GM21390 (cell line): ENCODE measurements around the gene HAAO.

Source experiments
- ATAC-seq: cut with Tn5 transposase; IDR thresholded peaks from one replicate; pipeline ENCODE4 v1.9.1; 2021; ENCODE audit not compliant: unreplicated experiment

Gene HAAO

DNA sequence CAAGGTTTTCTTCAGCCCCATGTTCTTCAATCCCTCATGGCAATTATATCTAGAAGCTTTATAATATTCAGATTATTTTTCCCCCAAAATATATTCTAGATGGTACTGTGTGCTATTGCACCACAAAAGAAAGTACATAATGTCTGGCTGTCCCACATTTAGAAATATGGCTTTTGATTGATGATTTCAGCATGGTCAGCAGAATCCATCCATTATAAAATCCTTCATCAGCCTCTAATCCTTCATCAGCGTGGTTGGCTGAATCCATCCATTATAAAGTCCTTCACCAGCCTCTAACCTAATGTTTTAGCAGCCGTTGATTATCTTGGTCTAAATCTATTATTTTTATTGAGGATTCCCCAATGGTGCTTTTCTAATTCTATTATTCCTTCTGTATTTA, 23.3 kb upstream of the HAAO start:
- ATAC-seq, result no peak

DNA sequence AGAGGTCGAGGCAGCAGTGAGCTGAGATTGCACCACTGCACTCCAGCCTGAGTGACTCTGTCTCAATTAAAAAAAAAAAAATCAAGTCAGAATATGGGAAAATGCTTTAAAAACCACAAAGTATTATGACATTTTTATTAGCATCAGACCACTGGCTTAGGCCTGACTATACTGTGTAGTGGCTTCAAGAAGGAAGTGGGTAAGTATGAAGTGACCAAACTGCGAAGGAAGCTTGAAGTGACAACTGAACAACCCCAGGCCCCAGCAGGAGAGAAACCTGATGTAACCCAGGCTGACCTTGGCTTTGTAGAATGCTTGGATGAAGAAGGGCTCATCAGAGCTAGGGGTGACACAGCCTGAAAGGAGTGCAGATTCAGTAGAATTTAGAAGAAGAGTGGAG, 21.4 kb upstream of the HAAO start:
- no peak for ATAC-seq

DNA sequence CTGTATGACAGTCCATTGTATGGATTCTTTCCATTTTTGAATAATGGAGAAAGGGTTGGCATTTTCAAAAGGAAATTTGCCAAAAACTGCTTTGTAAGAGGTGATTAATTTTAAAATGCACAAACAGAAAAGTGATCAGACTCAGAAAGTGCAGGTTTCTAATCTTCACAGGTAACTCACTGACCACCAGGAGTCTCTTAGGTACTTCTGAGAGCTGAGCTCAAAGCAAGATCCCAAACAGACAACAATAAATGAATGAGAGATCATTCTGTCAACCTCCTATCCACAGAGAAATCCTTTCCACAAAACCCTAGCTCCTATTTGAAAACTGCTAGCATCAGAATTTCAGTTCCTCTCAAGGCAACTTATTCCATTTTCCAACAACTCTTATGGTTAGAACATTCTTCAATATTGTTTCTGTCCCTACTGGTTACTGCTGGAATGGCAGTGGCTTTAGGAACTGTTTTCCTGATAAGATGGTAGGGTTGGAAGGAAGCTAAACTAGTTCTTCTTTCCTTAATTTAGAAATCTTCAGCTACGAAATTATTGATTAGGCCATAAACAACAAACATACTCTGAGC, 20.6 kb upstream of the HAAO start:
- no peak for ATAC-seq

DNA sequence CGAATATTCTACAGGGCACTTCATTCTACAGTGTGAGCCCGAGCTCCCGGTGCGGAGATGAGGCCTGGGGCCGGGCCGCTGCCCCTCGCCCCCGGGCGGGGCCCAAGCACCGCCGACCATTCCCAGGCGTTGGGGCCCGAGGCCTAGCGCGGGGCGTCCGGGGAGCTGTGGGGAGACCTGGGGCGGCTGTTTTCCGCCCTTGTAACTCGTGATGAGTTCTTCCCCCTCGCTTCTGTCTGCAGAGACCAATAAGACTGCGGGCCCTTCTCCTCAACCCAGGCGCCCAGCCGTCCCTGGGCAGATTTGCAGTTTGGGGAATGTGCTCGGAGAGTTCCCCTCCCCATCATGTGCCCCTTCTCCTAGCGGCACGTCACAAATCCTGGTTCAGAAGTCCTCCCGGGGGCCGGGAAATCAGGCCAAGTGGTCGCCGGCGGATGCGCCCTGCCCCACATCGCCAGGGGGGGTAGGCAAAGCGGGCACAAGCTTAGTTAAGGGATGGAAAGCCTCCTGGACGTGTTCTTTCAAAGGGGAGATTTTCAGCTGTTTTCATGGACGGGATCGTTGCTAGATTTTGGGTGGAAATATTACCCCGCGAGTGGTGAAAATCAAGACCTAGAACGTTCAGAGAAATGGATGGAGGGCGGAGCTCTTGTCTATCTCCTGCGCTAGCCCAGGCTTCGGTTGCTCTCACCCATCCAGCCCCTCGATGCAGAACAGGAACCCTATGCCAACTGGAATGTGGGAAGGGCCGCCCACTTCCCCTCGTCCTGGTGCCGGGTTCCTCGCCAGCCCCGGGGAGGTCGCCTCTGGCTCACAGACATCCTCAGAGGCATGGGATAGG, 18.8 kb upstream of the HAAO start:
- ATAC-seq, result peak; percentile 2

DNA sequence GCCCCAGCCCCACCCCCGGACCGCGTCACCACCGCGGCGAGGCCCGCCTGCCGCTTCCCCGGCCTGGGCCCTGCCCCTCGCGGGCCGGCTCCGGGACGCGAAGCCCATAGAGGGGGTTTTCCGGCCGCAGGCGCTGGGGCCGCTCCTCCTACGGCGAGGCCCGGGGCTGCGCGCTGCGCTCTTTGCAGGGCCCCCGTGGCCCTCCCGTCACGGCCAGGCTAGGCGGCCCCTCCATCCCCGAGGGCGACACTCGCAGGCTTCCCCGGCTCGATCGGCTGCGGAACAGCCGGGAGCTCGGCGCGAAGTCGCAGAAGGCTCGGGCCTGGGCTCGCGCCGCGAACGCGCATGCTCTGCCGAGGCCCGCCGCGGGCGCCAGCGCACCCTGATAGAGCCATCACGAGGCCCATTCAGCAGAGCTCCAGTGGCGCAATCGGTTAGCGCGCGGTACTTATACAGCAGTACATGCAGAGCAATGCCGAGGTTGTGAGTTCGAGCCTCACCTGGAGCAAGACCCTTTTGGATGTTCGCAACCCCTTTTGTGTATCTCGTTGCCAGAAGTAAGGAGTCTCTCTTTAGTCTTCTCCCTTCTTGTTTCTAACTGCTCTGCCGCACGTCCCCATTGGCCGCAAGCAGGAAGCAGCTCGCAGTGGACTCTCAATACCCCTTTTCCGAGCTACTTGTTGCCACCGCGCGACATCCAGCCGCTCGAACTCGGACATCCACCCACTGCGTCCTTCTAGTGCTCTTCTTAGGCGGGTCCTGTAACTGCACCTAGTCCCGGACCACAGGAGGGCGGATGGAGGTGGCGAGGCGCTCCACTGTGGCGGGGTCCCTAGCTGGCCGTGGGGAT, 18.0 kb upstream of the HAAO start:
- peak; percentile 69 for ATAC-seq

DNA sequence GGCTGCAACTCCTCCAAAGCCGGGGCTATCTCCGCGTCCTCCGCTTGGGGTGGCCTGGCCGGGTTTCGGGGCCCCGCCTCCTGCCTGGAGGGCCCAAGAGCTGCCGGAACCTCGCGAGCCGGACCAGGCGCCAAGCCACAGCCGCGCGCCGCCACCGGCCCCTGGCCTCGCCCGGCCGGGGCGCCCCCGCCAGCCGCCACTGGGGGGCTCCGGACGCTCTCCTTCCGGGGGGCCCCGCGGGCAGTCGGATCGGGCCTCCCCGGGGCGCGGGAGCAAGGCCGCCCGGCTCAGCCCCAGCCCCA, 17.4 kb upstream of the HAAO start:
- ATAC-seq, result no peak

DNA sequence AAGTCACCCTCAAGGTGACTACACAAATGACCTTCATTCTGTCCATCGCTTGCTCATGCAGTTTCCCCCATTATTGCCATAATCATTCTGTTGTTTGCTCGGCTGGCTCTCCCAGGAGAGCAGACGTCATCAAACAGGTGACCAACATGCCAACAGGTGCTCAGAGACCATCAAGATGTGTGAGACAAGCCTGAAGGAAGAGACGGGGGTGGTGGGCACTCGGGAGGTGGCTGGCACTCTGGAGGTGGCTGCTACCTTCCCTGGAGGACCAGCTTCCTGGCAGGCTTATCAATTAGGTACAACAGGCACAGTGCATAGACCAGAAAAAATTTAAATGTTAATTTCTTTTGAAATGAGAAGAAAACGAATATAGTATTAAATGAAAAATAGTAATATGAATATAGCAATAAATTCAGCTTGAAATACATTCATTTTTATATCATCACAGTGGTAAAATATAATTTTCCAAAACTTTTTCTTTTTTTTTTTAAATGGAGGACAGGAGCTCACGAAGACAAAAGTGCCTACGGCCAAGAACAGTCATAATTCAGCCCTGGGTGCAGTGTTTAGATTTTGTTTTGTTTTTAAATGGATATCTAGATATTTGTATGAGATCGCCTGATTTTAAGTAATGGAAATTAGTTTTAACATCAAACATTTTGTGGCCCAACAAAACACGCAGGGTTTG, 16.9 kb upstream of the HAAO start:
- no peak for ATAC-seq

DNA sequence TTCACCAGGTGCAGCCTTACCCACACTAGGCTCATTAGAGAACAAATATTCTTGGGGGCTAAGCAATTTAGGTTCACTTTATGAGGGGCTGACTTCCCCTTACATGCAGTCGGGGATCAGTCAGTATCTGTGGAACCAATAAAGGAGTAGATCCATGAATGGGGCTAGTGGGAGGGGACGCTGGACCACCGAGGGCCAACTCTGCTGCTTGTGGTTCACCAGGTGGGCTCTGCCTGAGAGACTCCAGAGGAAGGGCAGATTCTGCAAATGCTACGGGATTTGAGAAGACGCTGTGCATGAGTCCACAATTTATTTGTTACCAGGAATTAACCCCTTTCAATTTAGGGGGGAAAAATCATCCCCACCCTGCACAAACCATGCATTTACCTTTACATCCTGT, 15.9 kb upstream of the HAAO start:
- ATAC-seq, result no peak

DNA sequence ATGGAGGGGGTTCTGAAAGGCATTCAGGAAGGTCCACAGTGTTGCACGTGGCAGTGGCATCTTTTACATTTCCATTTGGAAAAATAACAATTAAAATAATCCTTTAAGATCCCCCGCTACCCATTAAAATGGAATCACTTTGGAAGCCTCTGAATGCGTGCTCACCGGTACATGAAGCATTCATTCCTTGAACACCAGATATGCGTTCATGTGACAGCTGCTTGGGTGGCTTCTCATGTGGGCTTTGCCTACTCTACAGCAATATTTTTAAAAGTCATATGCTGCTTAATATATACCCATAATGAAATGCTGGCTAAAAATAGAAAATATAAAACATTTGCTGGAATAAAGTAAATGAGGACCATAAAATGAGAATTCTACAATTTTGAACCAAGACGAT, 14.4 kb upstream of the HAAO start:
- ATAC-seq, result no peak

DNA sequence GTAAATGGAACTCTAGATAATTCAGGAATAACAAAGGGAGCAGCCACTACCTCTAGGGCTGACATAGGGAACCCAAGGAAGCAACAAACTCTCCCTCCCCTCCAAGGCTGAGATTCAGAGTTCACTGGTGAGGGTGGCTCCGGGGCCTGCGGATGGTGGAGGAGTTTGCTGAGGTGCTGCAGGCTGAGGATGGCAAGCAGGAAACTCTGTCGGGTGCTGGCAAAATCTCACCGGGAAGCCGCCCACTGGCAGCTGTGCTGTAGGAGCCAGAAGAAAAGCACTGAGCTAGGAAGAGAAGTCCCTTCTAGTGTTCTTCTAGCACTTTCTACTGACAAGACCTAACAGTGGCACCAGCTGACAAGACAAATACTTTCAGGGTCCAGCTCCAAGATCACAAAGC, 12.5 kb upstream of the HAAO start:
- ATAC-seq, result no peak

DNA sequence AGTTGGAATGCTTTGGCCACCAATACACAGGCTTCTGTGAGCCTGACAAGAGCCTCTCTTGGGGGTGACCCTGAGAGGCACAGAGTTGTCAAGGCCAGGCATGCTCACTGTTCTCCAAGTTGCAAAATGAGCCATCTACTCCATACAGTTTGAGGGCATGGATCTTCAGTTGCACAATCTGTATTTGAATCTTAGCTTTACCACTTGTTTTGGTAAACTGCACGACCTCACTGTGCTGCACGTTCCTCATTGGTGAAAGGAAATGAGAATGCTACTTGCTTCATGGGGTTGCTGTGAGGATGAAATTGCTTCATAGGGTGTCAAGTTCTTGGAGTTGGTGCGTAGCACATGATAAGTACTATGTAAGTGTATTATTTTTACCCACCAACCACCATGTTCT, 12.0 kb upstream of the HAAO start:
- ATAC-seq, result no peak

DNA sequence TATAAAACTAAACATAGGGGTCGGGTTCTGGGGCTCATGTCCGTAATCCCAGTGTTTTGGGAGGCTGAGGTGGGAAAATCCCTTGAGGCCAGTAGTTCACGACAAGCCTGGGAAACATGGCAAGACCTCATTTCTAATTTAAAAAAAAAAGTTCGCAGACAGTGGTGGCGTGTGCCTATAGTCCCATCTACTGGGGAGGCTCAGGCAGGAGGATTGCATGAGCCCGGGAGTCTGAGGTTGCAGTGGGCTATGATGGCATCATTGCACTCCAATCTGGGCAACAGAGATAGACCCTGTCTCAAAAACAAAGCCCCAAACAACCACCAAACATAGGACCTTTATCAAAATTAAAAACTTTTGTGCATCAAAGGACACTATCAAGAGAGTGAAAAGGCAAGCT, 9.8 kb upstream of the HAAO start:
- ATAC-seq, result no peak

DNA sequence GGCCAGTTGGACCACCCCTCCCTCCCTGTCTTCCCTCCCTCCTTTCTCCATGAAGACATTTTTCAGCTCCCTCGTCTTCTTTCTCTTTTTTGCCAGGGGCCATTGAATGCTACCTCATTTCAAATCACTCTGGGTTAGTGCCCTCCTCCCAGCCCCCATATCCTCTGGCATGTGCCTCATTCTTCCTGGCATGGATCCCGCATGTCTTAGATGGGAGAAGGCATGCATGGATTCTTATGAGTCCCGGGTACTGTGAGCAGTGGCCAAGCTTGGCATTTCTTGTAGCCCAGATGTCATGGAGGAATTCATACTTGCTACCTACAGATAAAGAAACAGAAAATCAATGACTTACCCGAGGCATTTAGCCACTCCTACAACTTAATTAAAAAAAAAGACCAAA, 9.0 kb upstream of the HAAO start:
- ATAC-seq, result no peak

DNA sequence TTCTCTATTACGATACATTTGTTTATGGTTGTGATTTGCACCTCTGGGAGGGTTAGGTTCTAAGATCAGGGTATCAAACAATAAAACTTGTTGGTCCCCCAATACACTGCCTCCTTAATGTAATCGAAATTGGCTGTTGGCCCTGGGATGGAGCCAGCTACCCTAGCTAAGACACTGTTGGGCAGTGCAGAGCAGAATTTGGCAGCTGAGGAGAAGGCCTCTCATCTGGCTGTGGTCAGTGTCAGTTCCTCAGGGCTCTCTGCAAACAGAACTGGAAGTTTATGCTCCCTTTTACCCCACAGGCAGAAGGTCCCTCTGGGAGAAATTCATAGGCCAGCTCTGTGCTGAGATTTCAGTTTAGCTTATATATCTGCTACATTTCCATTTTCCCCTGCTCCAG, 8.6 kb upstream of the HAAO start:
- no peak for ATAC-seq

DNA sequence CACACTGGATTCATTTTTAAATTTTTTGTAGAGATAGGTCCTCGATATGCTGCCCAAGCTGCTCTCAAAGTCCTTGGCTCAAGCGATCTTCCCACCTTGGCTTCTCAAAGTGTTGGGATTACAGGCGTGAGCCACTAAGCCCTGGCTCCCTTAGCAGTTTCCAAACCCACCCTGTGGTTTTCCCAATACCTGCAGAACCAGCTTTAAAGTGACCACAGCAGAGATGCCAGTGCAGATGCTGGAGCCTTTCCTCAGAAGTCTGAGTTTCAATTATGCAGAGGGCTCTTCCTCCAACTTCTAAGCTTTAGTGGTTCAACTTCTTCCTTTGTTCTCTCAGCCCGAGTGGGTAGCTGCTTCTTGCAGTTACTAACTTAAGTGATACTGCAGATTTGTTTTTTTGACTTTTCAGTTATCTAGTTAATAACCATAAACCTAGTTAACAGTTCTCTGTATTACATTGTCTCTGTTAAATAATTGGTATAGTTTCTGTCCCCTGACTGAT, 8.1 kb upstream of the HAAO start:
- ATAC-seq, result no peak

DNA sequence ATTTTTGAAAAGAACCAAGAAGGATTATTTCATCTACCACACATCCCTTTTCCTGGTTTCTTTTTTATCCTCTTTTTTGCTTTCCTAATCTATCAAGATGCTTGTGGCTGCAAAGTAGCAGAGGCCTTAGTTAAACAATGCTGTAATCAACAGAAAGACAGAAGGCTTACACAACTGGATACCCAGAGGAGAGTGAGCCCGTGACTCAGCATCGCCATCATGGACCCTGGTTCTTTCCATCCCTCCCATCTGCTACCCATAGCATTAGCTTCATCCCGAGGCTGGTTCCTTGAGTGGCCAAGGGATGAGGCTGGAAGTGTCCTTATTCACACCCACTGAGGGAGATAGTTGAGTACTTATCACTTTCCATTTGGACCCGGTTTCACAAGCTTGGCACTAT, 7.5 kb upstream of the HAAO start:
- ATAC-seq, result no peak

DNA sequence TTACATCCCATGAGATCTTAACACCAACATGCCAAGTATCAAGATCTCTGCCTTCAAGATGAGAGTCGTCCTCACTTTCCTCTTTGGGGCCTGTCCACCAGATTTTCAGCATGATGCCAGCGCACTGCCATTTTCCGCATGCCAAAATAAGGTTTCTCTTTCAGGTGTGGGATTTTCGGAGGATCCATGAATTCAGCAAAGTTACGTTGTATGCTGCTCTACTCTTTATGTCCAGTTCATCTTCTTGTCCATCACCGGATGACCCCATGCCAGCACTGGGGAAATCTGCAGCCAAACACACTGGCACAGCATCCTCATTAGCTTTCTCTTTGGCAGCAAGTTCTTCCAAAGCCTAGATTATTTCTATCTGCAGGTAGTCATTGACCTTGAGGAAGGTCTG, 4.9 kb upstream of the HAAO start:
- ATAC-seq, result no peak

DNA sequence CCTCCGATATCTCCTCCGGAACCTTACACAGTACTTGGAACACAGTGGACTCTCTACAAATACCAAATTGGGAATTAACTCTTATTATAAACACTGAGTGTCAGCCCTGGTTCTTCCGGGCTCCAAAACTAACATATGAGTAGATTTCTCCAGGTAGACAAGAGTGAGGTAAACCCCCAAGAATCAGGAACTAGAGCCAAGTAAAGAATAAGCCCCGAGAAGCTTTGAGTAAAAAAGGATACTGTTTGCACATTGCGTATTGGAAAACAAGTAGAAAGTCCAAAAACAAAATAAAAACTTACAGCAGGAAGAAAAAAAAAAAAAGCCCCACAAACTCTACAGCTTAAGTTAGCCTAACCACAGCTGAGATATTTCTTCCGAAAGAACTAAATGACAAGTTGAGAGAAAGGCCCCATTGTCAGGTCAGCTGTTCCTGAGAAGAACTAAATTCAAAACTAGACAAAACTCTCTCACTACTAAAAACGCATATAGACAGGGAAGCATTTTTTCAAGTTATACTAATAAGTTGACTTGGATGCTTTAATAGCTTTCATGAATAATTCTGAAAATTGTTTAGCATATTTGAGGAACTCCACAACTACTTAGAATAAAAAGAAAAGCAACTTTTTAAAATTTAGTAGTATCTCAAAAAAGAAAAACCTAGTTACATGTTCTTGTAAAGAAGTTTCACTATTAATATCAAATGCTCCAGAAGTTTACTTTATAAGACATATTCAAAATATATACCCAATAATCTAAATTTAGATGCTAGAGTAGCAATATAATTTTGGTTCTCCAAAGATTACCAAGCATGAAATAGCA, 4.3 kb upstream of the HAAO start:
- peak; percentile 37 for ATAC-seq

DNA sequence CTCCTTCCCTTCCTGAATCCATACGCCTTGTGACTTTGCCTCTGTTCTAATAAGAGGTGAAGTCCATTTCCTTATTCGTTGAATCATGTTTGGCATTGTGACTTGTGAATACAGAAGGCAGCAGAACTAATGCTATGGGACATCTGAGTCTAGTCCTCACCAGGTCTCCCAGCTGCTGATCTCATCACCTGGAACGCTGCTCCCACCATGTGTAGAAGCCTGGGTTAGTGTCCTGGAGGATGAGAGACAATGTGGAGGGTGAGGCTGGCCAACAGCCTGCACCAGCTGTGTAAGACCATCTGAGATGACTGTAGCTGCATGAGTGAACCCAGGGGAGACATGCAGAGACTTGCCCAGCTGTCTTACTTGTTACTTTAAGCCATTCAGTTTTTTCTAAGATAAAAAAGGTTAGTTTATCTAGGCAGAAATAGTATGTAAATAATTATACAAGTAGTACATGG, 3.5 kb upstream of the HAAO start:
- peak; percentile 45 for ATAC-seq

DNA sequence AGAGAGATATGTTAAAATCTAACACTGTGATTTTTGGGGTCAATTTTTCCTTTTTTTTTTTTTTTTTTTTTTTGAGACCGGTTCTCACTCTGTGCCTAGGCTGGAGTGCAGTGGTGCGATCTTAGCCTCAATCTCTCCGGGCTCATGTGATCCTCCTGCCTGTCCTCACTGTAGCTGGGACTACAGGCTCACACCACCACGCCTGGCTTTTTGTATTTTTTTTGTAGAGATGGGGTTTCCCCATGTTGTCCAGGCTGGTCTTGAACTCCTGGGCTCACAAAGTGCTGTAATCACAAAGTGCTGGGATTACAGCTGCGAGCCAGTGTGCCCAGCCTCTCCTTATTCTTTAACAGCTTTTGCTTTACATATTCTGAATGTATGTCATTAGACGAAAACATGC, 2.9 kb upstream of the HAAO start:
- no peak for ATAC-seq
